ENCODE results near the gene SERPINA10. TPM values are rescaled to one million over a fixed set of nuclear protein-coding genes. Genes with fewer than 3 reads are reported as not detected.

The SERPINA10 gene
- total RNA-seq, 4 donors from 2014 or later, result 0.55 TPM; not detected in 3

DNA sequence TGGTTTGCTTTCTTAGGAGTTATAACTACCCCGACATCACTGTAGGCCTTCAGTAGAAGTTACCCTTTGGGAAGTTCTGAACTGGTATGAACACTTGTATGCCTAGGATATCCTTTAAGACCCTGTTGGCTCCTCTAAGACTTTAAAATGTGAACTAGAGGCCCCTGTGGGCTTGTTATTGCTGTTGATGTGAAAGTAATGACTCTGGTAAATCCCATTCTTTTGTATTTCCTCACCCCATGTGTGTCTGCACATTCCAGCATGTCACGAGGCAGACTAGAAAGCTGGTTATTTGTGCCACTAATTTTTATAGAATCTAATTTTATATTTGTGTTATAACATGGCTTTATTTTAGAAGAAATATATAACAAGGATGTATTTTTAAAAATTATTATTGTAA lies 48.9 kb downstream of the SERPINA10 start:
- H3K9me3 ChIP-seq, result no peaks in the 10 kb centered on the region
- no peak for TF ChIP-seq POLR2AphosphoS5 (IDR thresholded peaks at IDR 0.05)
- no peak for TF ChIP-seq POLR2A (IDR thresholded peaks at IDR 0.05)
- TF ChIP-seq, protein P1, sequence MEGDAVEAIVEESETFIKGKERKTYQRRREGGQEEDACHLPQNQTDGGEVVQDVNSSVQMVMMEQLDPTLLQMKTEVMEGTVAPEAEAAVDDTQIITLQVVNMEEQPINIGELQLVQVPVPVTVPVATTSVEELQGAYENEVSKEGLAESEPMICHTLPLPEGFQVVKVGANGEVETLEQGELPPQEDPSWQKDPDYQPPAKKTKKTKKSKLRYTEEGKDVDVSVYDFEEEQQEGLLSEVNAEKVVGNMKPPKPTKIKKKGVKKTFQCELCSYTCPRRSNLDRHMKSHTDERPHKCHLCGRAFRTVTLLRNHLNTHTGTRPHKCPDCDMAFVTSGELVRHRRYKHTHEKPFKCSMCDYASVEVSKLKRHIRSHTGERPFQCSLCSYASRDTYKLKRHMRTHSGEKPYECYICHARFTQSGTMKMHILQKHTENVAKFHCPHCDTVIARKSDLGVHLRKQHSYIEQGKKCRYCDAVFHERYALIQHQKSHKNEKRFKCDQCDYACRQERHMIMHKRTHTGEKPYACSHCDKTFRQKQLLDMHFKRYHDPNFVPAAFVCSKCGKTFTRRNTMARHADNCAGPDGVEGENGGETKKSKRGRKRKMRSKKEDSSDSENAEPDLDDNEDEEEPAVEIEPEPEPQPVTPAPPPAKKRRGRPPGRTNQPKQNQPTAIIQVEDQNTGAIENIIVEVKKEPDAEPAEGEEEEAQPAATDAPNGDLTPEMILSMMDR (IDR thresholded peaks at IDR 0.05), result no peak
- no peak for TF ChIP-seq EP300 (IDR thresholded peaks at IDR 0.05; ENCODE audit: low read depth)
- no peak overlapping the region for H3K27ac ChIP-seq
- peaks cover 7% of the 10 kb centered on the region for H3K27me3 ChIP-seq
- no peaks in the 10 kb centered on the region for H3K36me3 ChIP-seq
- intact Hi-C loops (cut with DNase I; ENCODE audit: low total_unique reads), result no loop called here
- 65 to 88% methylated on average over 1 to 2 of the region's 2 CpGs for WGBS, 2 donors (ENCODE audit: low coverage in 1 of 2)
- H3K4me1 ChIP-seq, result no peaks in the 10 kb centered on the region
- DNase-seq, result no peak
- no peak overlapping the region for H3K4me3 ChIP-seq
- in situ Hi-C loops (cut with MboI; ENCODE audit: low pct_ligation_motif_present in 1 of 4, low pct_unique_long_range_greater_than_20kb in 1 of 4, low sequenced_read_pairs in 3 of 4), result no loop called here

DNA sequence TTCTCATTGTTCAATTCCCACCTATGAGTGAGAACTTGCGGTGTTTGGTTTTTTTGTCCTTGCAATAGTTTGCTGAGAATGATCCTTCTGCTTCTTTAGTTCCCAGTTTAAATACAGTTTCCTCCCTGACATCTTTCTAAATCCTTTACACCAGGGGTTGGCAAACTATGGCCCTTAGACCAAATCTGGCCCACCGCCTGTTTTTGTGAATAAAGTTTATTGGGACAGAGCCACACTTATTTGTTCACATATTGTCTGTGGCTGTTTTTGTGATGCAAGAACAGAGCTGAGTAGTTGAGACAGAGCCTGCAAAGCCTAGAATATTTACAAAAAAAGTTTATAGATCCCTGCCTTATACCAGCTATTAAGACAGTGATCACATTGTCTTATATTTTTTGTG lies 53.7 kb downstream of the SERPINA10 start:
- in situ Hi-C loops (cut with MboI; ENCODE audit: low pct_ligation_motif_present in 1 of 4, low pct_unique_long_range_greater_than_20kb in 1 of 4, low sequenced_read_pairs in 3 of 4), result no loop called here
- 84 to 100% methylated on average over 1 to 2 of the region's 2 CpGs for WGBS, 2 donors (ENCODE audit: low coverage in 1 of 2)
- peaks cover 4% of the 10 kb centered on the region for H3K27me3 ChIP-seq
- no peaks in the 10 kb centered on the region for H3K36me3 ChIP-seq
- TF ChIP-seq POLR2A (IDR thresholded peaks at IDR 0.05) (no peak), POLR2AphosphoS5 (IDR thresholded peaks at IDR 0.05) (no peak), EP300 (IDR thresholded peaks at IDR 0.05; ENCODE audit: low read depth) (no peak)
- TF ChIP-seq, protein P1 (IDR thresholded peaks at IDR 0.05), result no peak
- H3K4me1 ChIP-seq, result no peaks in the 10 kb centered on the region
- H3K9me3 ChIP-seq, result no peaks in the 10 kb centered on the region
- intact Hi-C loops (cut with DNase I; ENCODE audit: low total_unique reads), result no loop called here
- no peak overlapping the region for H3K4me3 ChIP-seq
- no peak for DNase-seq
- no peak overlapping the region for H3K27ac ChIP-seq

GRCh38 chr14:94237983-94238382 lies 55.1 kb downstream of the SERPINA10 start:
- in situ Hi-C loops (cut with MboI; ENCODE audit: low pct_ligation_motif_present in 1 of 4, low pct_unique_long_range_greater_than_20kb in 1 of 4, low sequenced_read_pairs in 3 of 4), result no loop called here
- no peaks in the 10 kb centered on the region for H3K27me3 ChIP-seq
- 76% methylated on average over 4 of the region's 4 CpGs; no CpG with 5 or more reads in 1 of the 2 donors for WGBS, 2 donors (ENCODE audit: low coverage in 1 of 2)

GRCh38 chr14:94237046-94237445 lies 56.0 kb downstream of the SERPINA10 start:
- Histone ChIP-seq H3K4me1 (no peaks in the 10 kb centered on the region), H3K4me3 (no peak overlapping the region), H3K27ac (no peak overlapping the region), H3K36me3 (no peaks in the 10 kb centered on the region), H3K9me3 (no peaks in the 10 kb centered on the region), H3K27me3 (no peaks in the 10 kb centered on the region)
- in situ Hi-C loops (cut with MboI; ENCODE audit: low pct_ligation_motif_present in 1 of 4, low pct_unique_long_range_greater_than_20kb in 1 of 4, low sequenced_read_pairs in 3 of 4) (no loop called here), intact Hi-C loops (cut with DNase I; ENCODE audit: low total_unique reads) (no loop called here)
- TF ChIP-seq EP300 (IDR thresholded peaks at IDR 0.05; ENCODE audit: low read depth), result no peak
- no peak for TF ChIP-seq POLR2AphosphoS5 (IDR thresholded peaks at IDR 0.05)
- TF ChIP-seq, protein P1 (IDR thresholded peaks at IDR 0.05), result no peak
- no peak for TF ChIP-seq POLR2A (IDR thresholded peaks at IDR 0.05)
- DNase-seq, result no peak

More at GRCh38 chr14:94237983-94238382, 55.1 kb downstream of the SERPINA10 start:
- TF ChIP-seq POLR2AphosphoS5 (IDR thresholded peaks at IDR 0.05) (no peak), POLR2A (IDR thresholded peaks at IDR 0.05) (no peak), EP300 (IDR thresholded peaks at IDR 0.05; ENCODE audit: low read depth) (no peak)
- TF ChIP-seq, protein P1 (IDR thresholded peaks at IDR 0.05), result no peak
- DNase-seq, result no peak
- Histone ChIP-seq H3K4me3 (no peak overlapping the region), H3K36me3 (no peaks in the 10 kb centered on the region), H3K27ac (no peak overlapping the region), H3K4me1 (no peaks in the 10 kb centered on the region), H3K9me3 (no peaks in the 10 kb centered on the region)
- intact Hi-C loops (cut with DNase I; ENCODE audit: low total_unique reads), result no loop called here

Other genes with a start within 250 kb of the SERPINA10 start
- gene DDX24, start 212.1 kb downstream of the SERPINA10 start, total RNA-seq, result 100 to 1,000 TPM in 1 of 4 donors, 10 to 100 TPM in 3; 70.2 to 319 (median 87.7) TPM
- 10 to 100 TPM in 3 of 4 donors, not detected in 1; 12.3 to 21.3 (median 17.9) TPM for gene IFI27L1, start 212.0 kb downstream of the SERPINA10 start, total RNA-seq
- 1,000 to 10,000 TPM in 1 of 4 donors, 100 to 1,000 TPM in 3; 124 to 1,625 (median 472) TPM for gene IFI27, start 182.5 kb downstream of the SERPINA10 start, total RNA-seq
- gene IFI27L2, start 163.7 kb downstream of the SERPINA10 start, total RNA-seq, result 100 to 1,000 TPM in 1 of 4 donors, 10 to 100 TPM in 2, not detected in 1; 32.8 to 108 (median 74.6) TPM
- not detected for gene PPP4R4, start 118.9 kb downstream of the SERPINA10 start, total RNA-seq
- under 1 TPM in 3 of 4 donors, not detected in 1; 0.48 to 0.82 (median 0.80) TPM for gene SERPINA6, start 30.1 kb upstream of the SERPINA10 start, total RNA-seq
- gene SERPINA2, start 73.4 kb upstream of the SERPINA10 start, total RNA-seq, result not detected
- gene SERPINA1, start 95.3 kb upstream of the SERPINA10 start, total RNA-seq, result 100 to 1,000 TPM in 1 of 4 donors, 10 to 100 TPM in 3; 35.2 to 107 (median 61.0) TPM
- gene SERPINA11, start 159.5 kb upstream of the SERPINA10 start, total RNA-seq, result under 1 TPM in 1 of 4 donors, not detected in 3; 0.27 TPM
- not detected for gene SERPINA9, start 182.9 kb upstream of the SERPINA10 start, total RNA-seq
- not detected for gene SERPINA12, start 216.2 kb upstream of the SERPINA10 start, total RNA-seq